GM23248 (cell line): Measurements from ENCODE around the gene ADSS1.

Experiments used
- EZH2 ChIP-seq: fragments of 200-600 bp; sonication (generic); IDR thresholded peaks from 2 replicates; pipeline ENCODE4 v1.6.1; 2018; ENCODE audit warnings: antibody characterized with exemption, mild to moderate bottlenecking; ENCODE audit not compliant: insufficient read depth, poor library complexity, severe bottlenecking
- EZH2phosphoT487 ChIP-seq: fragments of 200-600 bp; sonication (generic); IDR thresholded peaks from 2 replicates; pipeline ENCODE4 v1.6.1; 2018; ENCODE audit warnings: antibody characterized with exemption, moderate library complexity, mild to moderate bottlenecking, low read depth; ENCODE audit not compliant: insufficient read depth

DNA sequence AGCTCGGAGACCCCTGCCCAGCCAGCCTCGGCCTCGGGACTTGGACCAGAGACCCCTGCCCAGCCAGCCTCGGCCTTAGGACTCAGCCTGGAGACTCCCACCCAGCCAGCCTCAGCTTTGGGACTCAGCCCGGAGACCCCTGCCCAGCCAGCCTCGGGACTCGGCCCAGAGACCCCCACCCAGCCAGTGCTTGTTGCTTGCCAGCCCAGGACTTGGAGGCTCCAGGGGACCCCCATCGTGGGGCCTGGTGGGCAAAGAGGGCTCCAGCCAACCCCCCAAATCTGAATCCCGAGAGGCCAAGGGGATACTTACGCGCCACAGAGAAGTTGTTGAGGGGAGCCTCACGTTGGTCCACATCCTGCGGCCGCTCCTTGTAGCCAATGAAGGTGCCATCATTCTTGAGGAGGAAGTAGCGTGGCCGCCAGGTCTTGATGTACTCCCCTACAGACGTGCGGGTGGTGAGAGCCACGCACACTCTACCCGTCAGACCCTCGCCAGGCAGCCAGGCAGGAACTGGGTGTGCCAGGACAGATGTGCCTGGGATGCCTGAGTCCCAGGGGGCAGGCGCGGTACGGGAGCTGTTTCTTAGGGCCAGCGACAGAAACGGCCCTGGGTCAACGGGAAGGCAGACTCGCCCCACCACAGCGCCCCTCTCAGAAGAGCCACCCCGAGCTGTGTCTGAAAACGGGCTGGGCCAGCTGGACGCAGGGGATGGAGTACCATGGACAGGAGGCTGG, 55.9 kb downstream of the ADSS1 start:
- TF ChIP-seq EZH2 (no peak), EZH2phosphoT487 (no peak)
